ENCODE results near the gene SERPINE2.

The SERPINE2 gene

GRCh38 chr2:224055101-224055500 lies 16.0 kb upstream of the SERPINE2 start:
- DNase-seq = no peak

GRCh38 chr2:224046752-224047151 lies 7.7 kb upstream of the SERPINE2 start:
- no peak for DNase-seq

DNA sequence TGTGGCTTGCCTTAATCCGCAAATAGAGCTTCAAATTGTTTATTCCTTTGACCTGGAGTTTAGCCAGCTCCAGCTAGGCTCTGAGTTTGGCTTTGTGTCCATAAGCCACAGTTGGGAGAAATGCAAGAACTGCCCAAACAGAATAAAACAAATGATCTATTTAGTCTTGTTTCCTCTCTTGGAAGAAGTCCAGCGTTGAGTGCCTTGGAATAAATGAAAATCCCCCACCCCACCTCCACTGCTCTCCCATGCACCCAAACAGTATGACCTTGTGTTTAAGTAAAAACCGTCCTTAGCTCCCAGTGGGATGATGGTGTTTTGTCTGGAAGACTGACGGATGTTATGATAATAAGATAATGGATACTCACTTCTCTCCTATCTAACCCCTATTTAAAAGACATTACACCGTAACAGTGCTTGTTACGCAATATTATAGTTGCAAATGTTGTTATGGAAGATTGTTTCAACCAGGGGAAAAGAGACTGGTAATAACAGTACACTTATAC lies 3.2 kb upstream of the SERPINE2 start:
- peak in 34 of 56 donors; percentile 3 to 72 (median 28) for DNase-seq

GRCh38 chr2:224041554-224041953 lies 2.5 kb upstream of the SERPINE2 start:
- DNase-seq = peak in 50 of 56 donors; percentile 6 to 77 (median 42)

DNA sequence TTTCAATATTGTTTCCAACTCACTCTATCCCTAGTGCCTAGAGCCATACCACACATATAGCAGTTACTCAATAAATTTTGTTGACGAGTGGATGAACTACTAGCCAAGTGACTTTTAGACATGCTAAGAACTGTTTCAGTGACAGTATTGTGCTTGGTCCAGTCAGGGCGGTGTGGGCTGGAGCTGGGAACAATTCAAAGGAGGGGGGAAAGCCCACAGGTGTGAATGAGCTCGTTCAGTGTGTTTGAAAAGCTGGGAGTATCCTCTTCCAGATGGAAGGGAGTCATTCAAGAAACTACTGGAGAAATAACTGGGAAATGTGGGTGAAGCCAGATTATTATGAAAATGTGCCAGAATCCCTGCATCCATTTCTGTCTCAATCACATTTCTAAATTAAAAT lies 1.7 kb upstream of the SERPINE2 start:
- peak in 1 of 56 donors; percentile 2 for DNase-seq

DNA sequence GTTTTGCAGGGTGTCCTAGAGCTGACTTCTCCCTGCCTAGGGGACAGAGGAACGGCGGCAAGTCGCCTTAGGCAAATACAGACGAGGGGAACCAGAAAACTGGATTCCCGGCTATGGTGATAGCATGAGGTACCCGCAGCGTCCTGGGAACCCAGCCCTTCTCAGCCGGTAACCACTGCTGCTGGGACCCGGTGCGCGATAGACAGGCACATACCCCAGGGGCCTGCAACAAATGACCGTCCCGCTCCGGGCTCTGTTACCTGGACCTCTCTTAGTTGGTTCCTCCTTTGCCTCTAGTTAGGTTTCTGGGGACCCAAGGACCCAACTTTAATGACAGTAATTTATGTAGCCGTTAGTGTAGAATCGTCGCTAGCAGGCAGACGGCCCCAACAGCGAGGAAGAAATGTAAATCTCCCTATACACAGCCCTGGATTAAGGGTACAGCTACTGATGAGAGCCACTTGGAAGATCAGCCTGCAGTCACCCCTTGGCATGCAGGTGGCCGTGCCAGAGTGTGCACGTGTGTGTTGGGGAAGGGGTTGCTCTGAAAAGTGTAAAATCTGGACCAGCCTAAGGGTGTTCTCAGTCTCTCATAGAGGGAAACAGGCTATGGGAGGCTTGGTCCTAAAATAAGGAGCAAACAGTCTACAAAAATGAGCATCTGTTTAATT lies 819 bp upstream of the SERPINE2 start:
- peak in 4 of 56 donors; percentile 33 to 61 (median 47) for DNase-seq

GRCh38 chr2:224038830-224039079 lies 331 bp downstream of the SERPINE2 start:
- DNase-seq = no peak

GRCh38 chr2:224038049-224038829 lies 847 bp downstream of the SERPINE2 start:
- DNase-seq = peak in 19 of 56 donors; percentile 2 to 42 (median 22)

- no peak for DNase-seq
Observed at GRCh38 chr2:224036731-224037361, 2.2 kb downstream of the SERPINE2 start.

- no peak for DNase-seq
Observed at GRCh38 chr2:224034017-224034416, 5.1 kb downstream of the SERPINE2 start.

GRCh38 chr2:224033601-224034000 lies 5.5 kb downstream of the SERPINE2 start:
- no peak for DNase-seq

DNA sequence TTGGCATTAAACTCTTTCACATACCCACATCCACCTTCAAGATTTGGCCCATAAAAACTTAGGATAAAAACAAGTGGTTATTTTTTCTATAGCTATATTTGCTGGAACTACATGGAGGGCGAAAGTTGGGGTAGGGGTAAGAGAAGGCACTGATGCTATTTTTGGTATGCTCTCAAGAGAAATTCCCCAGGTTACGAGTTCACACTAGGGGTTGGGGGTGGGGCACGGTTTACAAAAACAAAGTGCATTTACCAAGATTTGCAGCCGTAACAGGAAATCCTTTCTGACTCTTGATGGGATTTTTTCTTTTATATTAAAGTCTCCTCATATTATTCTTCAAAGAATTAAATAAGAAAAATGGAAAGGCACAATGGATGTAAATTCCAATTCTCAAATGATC lies 6.8 kb downstream of the SERPINE2 start:
- no peak for DNase-seq

GRCh38 chr2:224031358-224031970 lies 7.6 kb downstream of the SERPINE2 start:
- DNase-seq = peak in 2 of 56 donors; percentile 9 to 18

DNA sequence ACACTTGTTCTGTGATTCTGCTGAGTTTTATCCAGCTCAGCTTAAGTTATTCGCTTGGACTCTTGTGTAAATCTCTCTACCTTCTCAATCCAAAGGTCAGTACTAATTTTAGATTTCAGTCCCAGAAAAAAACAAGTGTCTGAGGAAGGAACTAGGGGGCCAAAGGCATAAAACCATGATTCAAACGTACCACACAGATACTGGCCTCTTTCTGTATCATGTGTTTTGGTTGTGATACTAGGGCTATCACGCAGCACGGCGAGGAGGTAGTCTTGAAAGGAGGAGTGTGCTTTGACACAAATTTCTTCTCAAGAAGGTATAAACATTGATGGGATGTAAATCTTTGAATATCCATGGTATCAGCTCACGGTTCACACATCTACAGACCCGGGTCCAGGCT lies 8.3 kb downstream of the SERPINE2 start:
- no peak for DNase-seq

GRCh38 chr2:224029876-224030275 lies 9.2 kb downstream of the SERPINE2 start:
- DNase-seq = no peak

DNA sequence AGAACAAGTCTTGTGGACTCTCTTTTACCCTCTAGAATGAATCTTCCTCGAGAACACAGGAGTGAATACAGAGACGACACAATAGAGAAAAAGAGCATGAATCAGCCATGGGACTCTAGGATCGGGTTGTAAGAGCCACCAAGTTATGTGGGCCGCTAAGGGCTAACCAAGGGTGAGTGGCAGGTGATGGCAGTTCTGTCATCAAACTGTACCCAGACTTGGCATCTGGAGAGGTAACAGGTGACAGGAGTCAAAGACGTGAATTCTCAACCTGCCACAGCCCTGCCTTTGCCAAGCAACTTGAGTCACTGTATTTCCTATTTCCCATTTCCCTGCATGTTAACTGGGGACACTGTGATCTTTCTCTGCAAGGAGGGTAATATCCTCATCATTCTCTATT lies 11.2 kb downstream of the SERPINE2 start:
- DNase-seq = no peak

DNA sequence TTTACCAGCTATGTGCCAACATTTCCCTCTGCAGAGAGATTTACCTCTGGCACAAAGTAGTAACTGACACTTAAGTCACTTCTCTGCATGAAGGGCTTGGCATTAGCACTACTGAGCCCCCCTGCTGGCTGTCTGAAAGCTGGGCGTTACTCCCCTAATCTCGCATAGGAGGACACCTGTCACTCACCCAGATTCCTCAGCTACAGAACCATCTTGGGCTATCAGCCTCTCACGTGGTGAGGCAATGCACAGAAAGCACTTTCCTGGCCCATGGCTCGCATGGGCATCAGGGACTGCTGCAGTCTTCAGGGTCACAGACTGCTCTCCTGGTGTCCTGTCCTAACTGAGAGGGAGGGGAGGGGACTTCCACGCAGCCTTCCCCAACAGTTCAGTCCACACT lies 12.0 kb downstream of the SERPINE2 start:
- no peak for DNase-seq

DNA sequence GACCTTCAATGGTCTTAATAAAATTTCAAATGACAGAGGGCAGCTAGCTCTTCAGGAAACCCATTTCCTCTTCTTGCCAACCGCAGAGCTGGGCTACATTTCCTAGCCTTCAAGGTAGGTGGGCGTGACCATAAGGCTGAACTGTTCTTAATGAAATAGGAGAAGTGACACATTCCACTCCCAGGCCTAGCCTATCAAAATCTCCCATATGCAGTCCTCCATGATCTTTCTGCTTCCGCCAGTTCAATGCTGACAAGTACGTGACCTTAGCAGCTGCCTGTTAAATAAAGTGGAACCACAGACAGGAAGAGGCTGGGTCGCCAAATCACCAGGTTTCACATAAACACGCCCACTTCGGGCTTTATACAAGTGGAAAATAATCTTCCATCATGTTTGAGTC lies 13.2 kb downstream of the SERPINE2 start:
- no peak for DNase-seq

GRCh38 chr2:224024270-224024669 lies 14.8 kb downstream of the SERPINE2 start:
- DNase-seq = no peak

- no peak for DNase-seq
Observed at GRCh38 chr2:224023188-224023587, 15.9 kb downstream of the SERPINE2 start.

GRCh38 chr2:224022486-224022885 lies 16.6 kb downstream of the SERPINE2 start:
- no peak for DNase-seq

DNA sequence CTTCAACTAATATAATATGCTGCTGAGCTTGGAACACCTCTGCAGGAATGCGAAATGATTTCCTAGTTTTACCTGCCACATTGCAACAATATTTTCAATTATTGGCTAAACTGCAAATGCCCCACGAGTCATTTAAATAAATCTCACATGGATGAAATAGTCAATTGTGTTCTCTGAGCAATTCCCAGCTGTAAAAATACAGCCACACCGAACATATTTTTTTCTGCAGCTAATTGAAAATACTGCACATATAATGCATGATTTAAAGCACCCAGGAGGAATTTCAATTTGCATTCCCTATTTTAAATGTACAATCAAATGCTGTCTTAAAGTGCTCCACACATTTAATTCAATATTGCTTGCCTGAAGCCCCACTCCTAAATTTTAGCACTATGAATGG lies 18.6 kb downstream of the SERPINE2 start:
- no peak for DNase-seq
